ENCODE measurements around the gene ZSWIM7.

Gene ZSWIM7

DNA sequence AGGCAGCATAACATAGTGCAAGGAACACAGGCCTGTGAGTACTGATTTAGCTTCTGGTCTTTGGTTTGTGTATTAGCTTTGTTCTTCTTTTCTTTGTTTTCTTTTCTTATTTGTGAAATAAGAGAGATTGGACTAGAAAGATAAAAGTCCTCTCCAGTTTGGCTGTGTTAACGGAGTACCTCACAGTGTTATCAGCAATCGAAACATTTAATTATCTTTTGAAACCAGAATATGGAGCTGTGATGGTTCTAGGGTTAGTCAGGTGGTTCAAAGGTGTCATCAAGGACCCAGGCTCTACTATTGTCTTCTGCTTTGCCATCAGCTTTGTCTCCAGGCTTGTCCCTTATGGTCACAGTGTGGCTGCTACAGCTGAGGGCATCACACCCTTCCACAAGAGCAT, 29.0 kb downstream of the ZSWIM7 start:
- Histone ChIP-seq H3K9ac (ENCODE audit: low read depth, low read length) (no peak overlapping the region), H3K4me2 (ENCODE audit: low read length) (no peak overlapping the region), H3K9me3 (replicated peaks; ENCODE audit: low read length) (no peaks in the 10 kb centered on the region), H3K4me3 (ENCODE audit: low read length) (no peak overlapping the region), H3K27me3 (ENCODE audit: control insufficient read depth, insufficient read depth, low read length) (no peaks in the 10 kb centered on the region), H3K4me1 (ENCODE audit: control insufficient read depth, insufficient read depth, low read length) (peaks cover 16% of the 10 kb centered on the region), H3K36me3 (ENCODE audit: insufficient read depth, low read length) (peaks cover 6% of the 10 kb centered on the region)

GRCh38 chr17:15969463-15969862, 30.0 kb downstream of the ZSWIM7 start:
- H3K4me3 ChIP-seq (ENCODE audit: low read length), result no peak overlapping the region
- no peak overlapping the region for H3K9ac ChIP-seq (ENCODE audit: low read depth, low read length)
- no peak overlapping the region for H3K4me2 ChIP-seq (ENCODE audit: low read length)
- no peaks in the 10 kb centered on the region for H3K36me3 ChIP-seq (ENCODE audit: insufficient read depth, low read length)
- no peaks in the 10 kb centered on the region for H3K27me3 ChIP-seq (ENCODE audit: control insufficient read depth, insufficient read depth, low read length)
- H3K9me3 ChIP-seq (replicated peaks; ENCODE audit: low read length), result no peaks in the 10 kb centered on the region
- peaks cover 19% of the 10 kb centered on the region for H3K4me1 ChIP-seq (ENCODE audit: control insufficient read depth, insufficient read depth, low read length)

DNA sequence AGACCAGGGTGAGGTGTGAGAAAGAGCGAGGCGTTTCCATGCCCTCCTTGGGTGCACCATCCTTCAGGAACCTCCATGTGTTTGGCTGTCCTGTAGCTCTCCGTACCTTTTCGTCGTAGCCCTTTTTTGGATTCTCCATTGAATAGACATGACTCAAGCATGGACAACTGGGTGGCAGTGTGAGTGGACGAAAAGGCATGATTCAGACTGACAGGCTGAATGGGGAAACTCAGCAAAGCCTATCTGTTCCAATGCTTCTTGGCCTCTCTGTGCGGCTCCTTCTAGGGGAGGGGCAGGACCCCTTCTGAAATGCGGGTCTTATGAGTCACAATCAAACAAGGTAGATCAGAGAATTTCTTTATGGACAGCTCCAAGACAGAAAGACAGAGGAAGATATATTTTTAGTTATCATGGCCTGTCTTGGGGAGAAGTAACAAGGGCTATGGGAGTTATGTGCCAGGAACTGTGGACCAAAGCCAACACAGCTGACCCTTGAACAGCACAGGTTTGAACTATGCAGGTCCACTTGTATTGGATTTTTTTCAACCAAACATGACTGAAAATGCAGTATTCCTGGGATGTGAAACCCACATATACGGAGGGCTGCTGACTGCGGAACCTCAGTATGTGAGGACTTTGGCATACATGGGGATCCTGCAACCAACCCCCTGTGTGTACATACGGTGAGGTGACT, 31.7 kb downstream of the ZSWIM7 start:
- Histone ChIP-seq H3K4me1 (ENCODE audit: control insufficient read depth, insufficient read depth, low read length) (peaks cover 29% of the 10 kb centered on the region), H3K9me3 (replicated peaks; ENCODE audit: low read length) (no peaks in the 10 kb centered on the region), H3K27me3 (ENCODE audit: control insufficient read depth, insufficient read depth, low read length) (no peaks in the 10 kb centered on the region), H3K36me3 (ENCODE audit: insufficient read depth, low read length) (no peaks in the 10 kb centered on the region), H3K4me2 (ENCODE audit: low read length) (no peak overlapping the region), H3K9ac (ENCODE audit: low read depth, low read length) (no peak overlapping the region), H3K4me3 (ENCODE audit: low read length) (no peak overlapping the region)

DNA sequence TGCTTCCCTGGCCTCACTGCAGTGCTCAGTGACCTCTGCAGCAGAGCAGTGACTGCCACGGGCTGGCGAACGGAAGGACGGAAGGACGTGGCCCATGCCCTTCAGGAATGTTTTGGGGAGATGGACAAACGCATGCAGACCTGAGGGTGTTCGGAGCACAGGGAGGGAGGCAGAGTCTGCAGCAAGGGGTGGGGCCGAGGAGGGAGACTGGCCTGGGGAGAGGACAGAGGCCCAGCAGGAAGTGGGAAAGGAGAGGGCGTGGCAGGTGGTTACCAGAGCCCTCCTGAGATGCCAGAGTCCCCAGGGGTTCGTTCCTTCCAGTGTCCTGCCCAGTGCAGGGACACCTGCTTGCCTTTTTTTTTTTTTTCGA, 32.6 kb downstream of the ZSWIM7 start:
- no peak overlapping the region for H3K4me3 ChIP-seq (ENCODE audit: low read length)
- H3K36me3 ChIP-seq (ENCODE audit: insufficient read depth, low read length), result no peaks in the 10 kb centered on the region
- no peaks in the 10 kb centered on the region for H3K27me3 ChIP-seq (ENCODE audit: control insufficient read depth, insufficient read depth, low read length)
- H3K9ac ChIP-seq (ENCODE audit: low read depth, low read length), result no peak overlapping the region
- no peaks in the 10 kb centered on the region for H3K9me3 ChIP-seq (replicated peaks; ENCODE audit: low read length)
- H3K4me1 ChIP-seq (ENCODE audit: control insufficient read depth, insufficient read depth, low read length), result peaks cover 29% of the 10 kb centered on the region
- H3K4me2 ChIP-seq (ENCODE audit: low read length), result no peak overlapping the region

GRCh38 chr17:15966183-15966878, 33.2 kb downstream of the ZSWIM7 start:
- Histone ChIP-seq H3K4me2 (ENCODE audit: low read length) (no peak overlapping the region), H3K9me3 (replicated peaks; ENCODE audit: low read length) (no peaks in the 10 kb centered on the region), H3K4me3 (ENCODE audit: low read length) (no peak overlapping the region), H3K36me3 (ENCODE audit: insufficient read depth, low read length) (no peaks in the 10 kb centered on the region), H3K9ac (ENCODE audit: low read depth, low read length) (no peak overlapping the region), H3K27me3 (ENCODE audit: control insufficient read depth, insufficient read depth, low read length) (no peaks in the 10 kb centered on the region), H3K4me1 (ENCODE audit: control insufficient read depth, insufficient read depth, low read length) (peaks cover 29% of the 10 kb centered on the region)

DNA sequence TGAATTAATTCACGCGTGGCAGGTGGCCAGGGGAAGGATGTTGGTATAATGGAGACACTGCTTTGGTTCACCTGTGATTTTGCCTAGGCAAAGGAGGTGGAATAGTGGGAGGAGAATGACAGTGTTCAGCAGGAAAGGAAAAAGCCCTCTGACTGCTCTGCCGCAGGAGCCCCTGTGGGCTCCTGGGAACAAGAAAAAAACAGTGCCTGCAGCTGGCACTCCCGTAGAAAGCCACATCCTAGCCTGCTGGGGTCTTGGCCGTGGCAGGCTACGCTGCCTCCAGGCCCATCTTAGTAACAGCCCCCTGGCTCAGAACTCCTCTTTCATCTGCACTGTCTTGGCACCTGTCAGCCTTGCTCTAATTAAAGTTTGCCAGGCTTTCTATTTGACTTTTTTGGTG, 34.0 kb downstream of the ZSWIM7 start:
- Histone ChIP-seq H3K4me2 (ENCODE audit: low read length) (no peak overlapping the region), H3K4me1 (ENCODE audit: control insufficient read depth, insufficient read depth, low read length) (peaks cover 29% of the 10 kb centered on the region), H3K9ac (ENCODE audit: low read depth, low read length) (no peak overlapping the region), H3K36me3 (ENCODE audit: insufficient read depth, low read length) (no peaks in the 10 kb centered on the region), H3K4me3 (ENCODE audit: low read length) (no peak overlapping the region), H3K27me3 (ENCODE audit: control insufficient read depth, insufficient read depth, low read length) (no peaks in the 10 kb centered on the region), H3K9me3 (replicated peaks; ENCODE audit: low read length) (no peaks in the 10 kb centered on the region)

DNA sequence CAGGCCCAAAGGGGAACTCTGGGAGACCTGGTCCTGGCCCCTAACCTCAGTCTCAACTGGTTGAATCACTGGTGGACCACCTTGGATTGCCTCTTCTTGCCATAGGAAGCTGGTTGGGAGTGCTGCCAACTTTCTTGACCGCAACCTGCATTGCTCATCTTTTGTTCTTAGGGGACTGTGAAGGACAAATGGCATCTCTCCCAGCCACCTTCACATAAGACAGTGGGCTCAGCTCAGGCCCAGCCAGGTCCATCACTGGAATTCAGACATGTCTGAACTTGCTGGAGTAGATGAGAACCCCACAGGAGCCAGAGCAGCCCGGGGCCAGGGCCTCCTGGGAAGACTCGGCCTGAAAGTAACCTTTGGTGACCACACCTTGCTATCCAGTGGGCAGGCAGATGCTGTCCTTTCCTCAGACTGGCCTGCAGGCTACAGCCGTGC, 35.8 kb downstream of the ZSWIM7 start:
- Histone ChIP-seq H3K4me2 (ENCODE audit: low read length) (peak overlapping the region; percentile 2), H3K4me1 (ENCODE audit: control insufficient read depth, insufficient read depth, low read length) (peaks cover 40% of the 10 kb centered on the region), H3K9me3 (replicated peaks; ENCODE audit: low read length) (no peaks in the 10 kb centered on the region), H3K27me3 (ENCODE audit: control insufficient read depth, insufficient read depth, low read length) (no peaks in the 10 kb centered on the region), H3K9ac (ENCODE audit: low read depth, low read length) (no peak overlapping the region), H3K4me3 (ENCODE audit: low read length) (no peak overlapping the region), H3K36me3 (ENCODE audit: insufficient read depth, low read length) (no peaks in the 10 kb centered on the region)

- Histone ChIP-seq H3K9me3 (replicated peaks; ENCODE audit: low read length) (no peaks in the 10 kb centered on the region), H3K4me3 (ENCODE audit: low read length) (no peak overlapping the region), H3K27me3 (ENCODE audit: control insufficient read depth, insufficient read depth, low read length) (no peaks in the 10 kb centered on the region), H3K36me3 (ENCODE audit: insufficient read depth, low read length) (no peaks in the 10 kb centered on the region), H3K9ac (ENCODE audit: low read depth, low read length) (peak overlapping the region; percentile 34), H3K4me2 (ENCODE audit: low read length) (peak overlapping the region; percentile 66), H3K4me1 (ENCODE audit: control insufficient read depth, insufficient read depth, low read length) (peaks cover 46% of the 10 kb centered on the region)
These were observed 41.0 kb downstream of the ZSWIM7 start for GRCh38 chr17:15958484-15958854.

DNA sequence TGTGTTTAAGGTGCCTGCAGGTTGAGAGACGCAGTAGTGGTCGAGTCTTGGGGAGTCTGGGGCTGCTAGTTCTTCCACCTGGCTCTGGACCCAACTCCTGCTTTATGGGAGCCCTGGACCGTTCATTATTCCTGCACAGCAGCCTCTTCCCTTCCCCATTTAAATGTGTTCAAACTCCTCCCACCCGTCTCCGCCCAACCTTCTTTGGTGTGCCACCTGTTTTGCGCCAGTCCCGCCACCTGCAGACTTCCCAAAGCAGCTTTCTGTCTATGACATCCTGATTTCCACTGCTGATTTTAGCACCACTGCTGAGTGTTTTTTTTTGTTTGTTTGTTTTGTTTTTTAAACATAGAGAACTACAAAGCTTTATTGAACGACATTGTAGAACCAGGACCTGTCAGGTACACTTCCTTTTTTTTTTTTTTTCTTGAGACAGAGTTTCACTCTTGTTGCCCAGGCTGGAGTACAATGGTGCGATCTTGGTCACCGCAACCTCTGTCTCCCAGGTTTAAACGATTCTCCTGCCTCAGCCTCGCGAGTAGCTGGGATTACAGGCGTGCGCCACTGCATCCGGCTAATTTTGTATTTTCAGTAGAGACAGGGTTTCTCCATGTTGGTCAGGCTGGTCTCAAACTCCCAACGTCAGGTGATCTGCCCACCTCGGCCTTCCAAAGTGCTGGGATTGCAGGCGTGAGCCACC, 41.7 kb downstream of the ZSWIM7 start:
- peaks cover 43% of the 10 kb centered on the region for H3K4me1 ChIP-seq (ENCODE audit: control insufficient read depth, insufficient read depth, low read length)
- no peak overlapping the region for H3K9ac ChIP-seq (ENCODE audit: low read depth, low read length)
- no peaks in the 10 kb centered on the region for H3K9me3 ChIP-seq (replicated peaks; ENCODE audit: low read length)
- no peak overlapping the region for H3K4me3 ChIP-seq (ENCODE audit: low read length)
- H3K27me3 ChIP-seq (ENCODE audit: control insufficient read depth, insufficient read depth, low read length), result no peaks in the 10 kb centered on the region
- no peak overlapping the region for H3K4me2 ChIP-seq (ENCODE audit: low read length)
- no peaks in the 10 kb centered on the region for H3K36me3 ChIP-seq (ENCODE audit: insufficient read depth, low read length)

DNA sequence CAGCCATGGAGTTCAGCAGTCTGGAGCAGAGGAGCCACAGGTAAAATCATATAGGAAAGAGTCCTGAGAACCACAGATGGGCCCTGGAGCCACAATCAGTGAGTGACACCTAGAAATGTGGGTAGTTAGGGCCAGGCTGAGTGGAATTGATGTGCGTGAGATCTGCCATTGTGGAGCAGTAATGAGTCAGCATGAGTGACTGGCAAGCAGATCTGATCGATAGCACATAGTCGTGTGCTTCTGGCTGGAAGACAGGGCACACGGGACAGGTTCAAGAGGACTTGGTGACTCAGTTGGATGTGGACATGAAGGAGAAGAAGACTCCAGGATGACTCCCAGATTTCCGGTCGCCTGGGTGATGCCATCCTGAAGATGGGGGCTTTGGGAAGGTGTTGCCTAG, 42.3 kb downstream of the ZSWIM7 start:
- Histone ChIP-seq H3K9ac (ENCODE audit: low read depth, low read length) (no peak overlapping the region), H3K4me1 (ENCODE audit: control insufficient read depth, insufficient read depth, low read length) (peaks cover 43% of the 10 kb centered on the region), H3K27me3 (ENCODE audit: control insufficient read depth, insufficient read depth, low read length) (no peaks in the 10 kb centered on the region), H3K9me3 (replicated peaks; ENCODE audit: low read length) (no peaks in the 10 kb centered on the region), H3K36me3 (ENCODE audit: insufficient read depth, low read length) (no peaks in the 10 kb centered on the region), H3K4me2 (ENCODE audit: low read length) (no peak overlapping the region), H3K4me3 (ENCODE audit: low read length) (no peak overlapping the region)

GRCh38 chr17:15955793-15956541, 43.5 kb downstream of the ZSWIM7 start:
- Histone ChIP-seq H3K4me3 (ENCODE audit: low read length) (no peak overlapping the region), H3K9ac (ENCODE audit: low read depth, low read length) (no peak overlapping the region), H3K36me3 (ENCODE audit: insufficient read depth, low read length) (no peaks in the 10 kb centered on the region), H3K4me1 (ENCODE audit: control insufficient read depth, insufficient read depth, low read length) (peaks cover 43% of the 10 kb centered on the region), H3K9me3 (replicated peaks; ENCODE audit: low read length) (no peaks in the 10 kb centered on the region), H3K4me2 (ENCODE audit: low read length) (no peak overlapping the region), H3K27me3 (ENCODE audit: control insufficient read depth, insufficient read depth, low read length) (no peaks in the 10 kb centered on the region)

Data from skeletal muscle satellite cell (primary cell).